Stomach smooth muscle (tissue), 2 donors: ENCODE results near the gene RMI2.

Experiments
- H3K27ac ChIP-seq: one replicate; pipeline ENCODE4 v1.7.0; 2013; ENCODE audit warnings: mild to moderate bottlenecking, low read length, inconsistent platforms
- H3K27me3 ChIP-seq, 2 donors: one replicate each; pipeline ENCODE4 v1.7.0; 2013; ENCODE audit warnings: low read length in 2 of 2; ENCODE audit not compliant: insufficient read depth in 2 of 2, control insufficient read depth in 1 of 2
- H3K36me3 ChIP-seq, 2 donors: one replicate each; pipeline ENCODE4 v1.7.0; 2013; ENCODE audit warnings: low read length in 2 of 2; ENCODE audit not compliant: control insufficient read depth in 2 of 2, insufficient read depth in 2 of 2
- H3K4me1 ChIP-seq: one replicate; pipeline ENCODE4 v1.7.0; 2013; ENCODE audit warnings: low read length; ENCODE audit not compliant: control insufficient read depth, insufficient read depth
- H3K4me3 ChIP-seq, 2 donors: one replicate each; pipeline ENCODE4 v1.7.0; 2013; ENCODE audit warnings: low read length in 2 of 2
- H3K9ac ChIP-seq, 2 donors: one replicate each; pipeline ENCODE4 v1.7.0; 2013; ENCODE audit warnings: low read length in 2 of 2, mild to moderate bottlenecking in 1 of 2
- H3K9me3 ChIP-seq, 2 donors: one replicate each; pipeline ENCODE4 v1.7.0; 2013; ENCODE audit warnings: low read length in 2 of 2; ENCODE audit not compliant: control insufficient read depth in 2 of 2
- donor health status: healthy.
- donor health status: Pancreatic carcinoma.

Gene RMI2

GRCh38 chr16:11389083-11389482 is 43.8 kb downstream of the RMI2 start:
- H3K4me1 ChIP-seq: no peaks in the 10 kb centered on the region
- H3K4me3 ChIP-seq: no peak overlapping the region
- H3K27me3 ChIP-seq: peaks cover 0 to 6% of the 10 kb centered on the region in 2 donors
- no peak overlapping the region for H3K27ac ChIP-seq
- no peaks in the 10 kb centered on the region for H3K9me3 ChIP-seq
- H3K36me3 ChIP-seq: no peaks in the 10 kb centered on the region
- no peak overlapping the region for H3K9ac ChIP-seq

- H3K27me3 ChIP-seq: peaks cover 0 to 6% of the 10 kb centered on the region in 2 donors
- H3K27ac ChIP-seq: no peak overlapping the region
- no peak overlapping the region for H3K9ac ChIP-seq
- no peaks in the 10 kb centered on the region for H3K4me1 ChIP-seq
- H3K4me3 ChIP-seq: no peak overlapping the region
- no peaks in the 10 kb centered on the region for H3K9me3 ChIP-seq
- H3K36me3 ChIP-seq: no peaks in the 10 kb centered on the region
These were observed 44.6 kb downstream of the RMI2 start for GRCh38 chr16:11389631-11390565.

GRCh38 chr16:11390573-11391495 is 45.6 kb downstream of the RMI2 start:
- Histone ChIP-seq H3K9ac (no peak overlapping the region), H3K27ac (no peak overlapping the region), H3K9me3 (no peaks in the 10 kb centered on the region), H3K36me3 (no peaks in the 10 kb centered on the region), H3K27me3 (peaks cover 3 to 8% of the 10 kb centered on the region in 2 donors), H3K4me3 (no peak overlapping the region), H3K4me1 (no peaks in the 10 kb centered on the region)

- Histone ChIP-seq H3K27ac (no peak overlapping the region), H3K9ac (no peak overlapping the region), H3K4me1 (peaks cover 3% of the 10 kb centered on the region)
These were observed 46.3 kb downstream of the RMI2 start for GRCh38 chr16:11391576-11391975.

GRCh38 chr16:11392041-11392581 is 46.9 kb downstream of the RMI2 start:
- Histone ChIP-seq H3K36me3 (no peaks in the 10 kb centered on the region), H3K4me1 (peaks cover 5% of the 10 kb centered on the region), H3K4me3 (no peak overlapping the region), H3K27ac (no peak overlapping the region), H3K27me3 (peaks cover 2 to 6% of the 10 kb centered on the region in 2 donors), H3K9me3 (no peaks in the 10 kb centered on the region), H3K9ac (no peak overlapping the region)

More at GRCh38 chr16:11391576-11391975, 46.3 kb downstream of the RMI2 start:
- Histone ChIP-seq H3K9me3 (no peaks in the 10 kb centered on the region), H3K36me3 (no peaks in the 10 kb centered on the region), H3K27me3 (peaks cover 4 to 6% of the 10 kb centered on the region in 2 donors), H3K4me3 (no peak overlapping the region)

- Histone ChIP-seq H3K4me3 (no peak overlapping the region), H3K27me3 (peaks cover 2 to 6% of the 10 kb centered on the region in 2 donors), H3K36me3 (no peaks in the 10 kb centered on the region), H3K4me1 (peaks cover 5% of the 10 kb centered on the region), H3K27ac (no peak overlapping the region), H3K9me3 (no peaks in the 10 kb centered on the region), H3K9ac (no peak overlapping the region)
These were observed 48.1 kb downstream of the RMI2 start for GRCh38 chr16:11393366-11393765.

GRCh38 chr16:11393861-11394592 is 48.8 kb downstream of the RMI2 start:
- Histone ChIP-seq H3K9ac (no peak overlapping the region), H3K36me3 (no peaks in the 10 kb centered on the region), H3K9me3 (no peaks in the 10 kb centered on the region), H3K27me3 (peaks cover 2 to 6% of the 10 kb centered on the region in 2 donors), H3K4me3 (no peak overlapping the region), H3K27ac (no peak overlapping the region), H3K4me1 (peaks cover 5% of the 10 kb centered on the region)

- H3K27ac ChIP-seq: no peak overlapping the region
- peaks cover 2 to 6% of the 10 kb centered on the region in 2 donors for H3K27me3 ChIP-seq
- H3K9me3 ChIP-seq: no peaks in the 10 kb centered on the region
- H3K4me1 ChIP-seq: peaks cover 5% of the 10 kb centered on the region
- no peak overlapping the region for H3K9ac ChIP-seq
- no peaks in the 10 kb centered on the region for H3K36me3 ChIP-seq
- no peak overlapping the region for H3K4me3 ChIP-seq
These were observed 49.3 kb downstream of the RMI2 start for GRCh38 chr16:11394593-11394960.

- no peak overlapping the region for H3K27ac ChIP-seq
- H3K4me3 ChIP-seq: no peak overlapping the region
- no peaks in the 10 kb centered on the region for H3K9me3 ChIP-seq
These were observed 50.0 kb downstream of the RMI2 start for GRCh38 chr16:11395008-11395948.

More at GRCh38 chr16:11395008-11395948, 50.0 kb downstream of the RMI2 start:
- no peak overlapping the region for H3K9ac ChIP-seq
- peaks cover 5% of the 10 kb centered on the region for H3K4me1 ChIP-seq
- peaks cover 2 to 6% of the 10 kb centered on the region in 2 donors for H3K27me3 ChIP-seq
- H3K36me3 ChIP-seq: no peaks in the 10 kb centered on the region
